Kasumi-1 (cell line): ENCODE data around the gene SLC9A5.

Experiments used
- DNase-seq, 2 experiments: peaks; one replicate each; lab custom pipeline; 2025; lab: John Stamatoyannopoulos, UW

The SLC9A5 gene

DNA sequence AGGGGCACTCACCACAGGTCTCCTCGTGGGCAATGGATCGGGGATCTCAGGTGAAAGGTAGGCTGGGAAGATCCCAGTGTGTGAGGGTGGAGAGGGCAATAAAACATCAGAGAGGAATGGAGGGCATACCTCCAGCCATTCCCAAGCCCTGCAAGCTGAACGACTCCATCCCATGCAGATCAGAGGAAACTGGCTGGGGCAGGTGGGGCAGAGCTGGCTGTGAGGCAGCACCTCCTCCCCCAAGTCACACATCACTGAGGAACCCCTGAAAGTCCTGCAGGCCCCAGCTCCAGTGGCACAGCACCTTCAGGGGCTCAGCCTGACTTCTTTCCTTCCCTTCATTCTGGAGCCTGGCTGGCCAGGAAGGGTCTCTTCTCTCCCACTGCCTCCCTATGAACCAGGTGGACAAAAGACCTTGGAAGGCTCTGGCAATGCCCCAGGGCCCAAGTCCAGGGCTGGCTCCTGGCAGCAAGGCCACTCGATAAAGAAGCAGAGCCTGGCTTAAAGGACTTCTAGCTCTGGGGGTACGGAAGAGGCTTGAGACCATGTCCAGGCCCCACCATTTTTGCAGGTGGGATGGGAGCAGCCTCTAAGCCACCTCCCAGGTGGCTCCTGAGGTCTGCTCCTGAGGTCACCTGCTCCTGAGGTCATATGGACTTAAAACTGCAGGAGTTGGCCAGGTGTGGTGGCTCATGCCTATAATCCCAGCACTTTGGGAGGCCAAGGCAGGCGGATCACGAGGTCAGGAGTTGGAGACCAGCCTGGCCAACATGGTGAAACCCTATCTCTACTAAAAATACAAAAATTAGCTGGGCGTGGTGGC, 35.4 kb upstream of the SLC9A5 start:
- no peak for DNase-seq

DNA sequence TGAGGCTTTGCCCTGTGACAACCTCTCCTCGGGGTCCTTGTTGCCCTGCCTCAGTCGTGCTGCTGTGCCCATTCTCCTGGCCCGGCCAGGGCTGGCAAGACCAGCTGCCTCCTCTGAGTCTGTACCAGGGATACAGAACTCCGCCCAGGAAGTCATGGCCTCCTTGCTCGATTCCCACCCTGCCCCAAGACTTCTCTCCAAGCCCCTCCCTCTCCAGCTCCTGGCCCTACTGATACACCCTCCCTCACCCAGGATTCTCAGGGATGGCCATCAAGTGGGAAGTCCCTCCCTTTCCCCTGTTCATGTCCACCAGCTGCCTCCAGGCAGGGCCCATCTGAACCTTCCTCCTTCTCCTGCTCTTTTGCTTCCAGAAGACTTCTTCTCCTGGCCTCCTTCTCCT, 33.1 kb upstream of the SLC9A5 start:
- DNase-seq, result no peak

DNA sequence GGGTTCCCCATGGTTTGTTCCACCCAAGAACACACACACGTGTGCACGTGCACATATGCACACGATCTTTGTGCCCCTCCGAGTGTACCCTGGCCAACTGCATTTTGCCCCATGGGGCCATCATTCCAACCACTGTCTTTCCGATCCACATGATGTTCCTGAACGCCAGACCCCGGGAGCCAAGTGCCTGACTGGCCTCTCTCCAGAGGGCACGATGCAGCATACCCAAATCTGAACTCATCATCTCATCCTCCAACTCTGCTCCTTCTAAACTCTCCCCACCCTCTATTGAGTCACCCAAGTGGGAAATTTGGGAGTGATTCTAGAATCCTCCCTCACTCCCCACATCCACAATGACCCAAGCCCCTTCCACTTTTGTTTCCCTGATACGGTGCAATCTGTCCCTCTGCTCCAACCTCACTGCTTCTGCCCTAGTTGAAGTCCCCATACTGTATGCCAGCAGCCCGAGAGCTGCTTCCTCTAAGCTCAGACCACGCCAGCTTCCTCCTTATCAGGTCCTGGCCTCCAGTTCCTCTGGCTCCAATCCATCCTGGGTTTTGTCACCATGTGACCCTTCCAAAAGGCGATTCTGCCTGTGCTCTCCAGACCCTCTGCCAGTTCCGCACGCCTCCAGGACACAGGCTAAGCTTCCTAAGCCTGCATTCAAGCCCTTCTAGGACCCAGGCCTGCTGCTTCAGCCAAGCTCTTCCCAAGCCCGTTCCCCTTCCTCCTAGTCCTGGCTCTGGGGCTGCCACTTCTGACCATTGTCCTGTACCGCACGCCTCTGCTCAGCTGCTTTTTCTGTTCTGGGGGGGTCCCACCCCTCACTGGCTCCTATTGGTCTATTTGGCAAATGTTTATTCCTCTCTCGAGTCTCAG, 31.9 kb upstream of the SLC9A5 start:
- peak; percentile 86 to 89 for DNase-seq

DNA sequence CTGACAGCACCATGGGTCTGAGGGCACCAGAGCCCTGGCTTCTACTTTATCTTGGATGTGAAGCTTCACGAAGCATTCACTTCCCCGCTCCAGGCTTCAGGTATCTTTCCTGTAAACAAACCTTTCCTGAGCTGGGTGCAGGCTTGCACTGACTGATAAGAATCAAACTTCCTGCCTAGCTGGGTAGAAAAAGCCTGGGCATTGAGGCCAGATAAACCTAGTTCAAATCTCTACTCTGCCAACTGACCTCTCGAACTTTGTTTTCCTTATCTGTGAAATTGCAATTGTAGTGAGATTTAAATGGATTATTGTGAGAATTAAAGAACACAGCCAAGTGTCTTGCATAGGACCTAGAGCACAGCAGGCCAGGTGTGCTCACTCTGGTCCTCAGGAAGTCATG, 24.8 kb upstream of the SLC9A5 start:
- no peak for DNase-seq

DNA sequence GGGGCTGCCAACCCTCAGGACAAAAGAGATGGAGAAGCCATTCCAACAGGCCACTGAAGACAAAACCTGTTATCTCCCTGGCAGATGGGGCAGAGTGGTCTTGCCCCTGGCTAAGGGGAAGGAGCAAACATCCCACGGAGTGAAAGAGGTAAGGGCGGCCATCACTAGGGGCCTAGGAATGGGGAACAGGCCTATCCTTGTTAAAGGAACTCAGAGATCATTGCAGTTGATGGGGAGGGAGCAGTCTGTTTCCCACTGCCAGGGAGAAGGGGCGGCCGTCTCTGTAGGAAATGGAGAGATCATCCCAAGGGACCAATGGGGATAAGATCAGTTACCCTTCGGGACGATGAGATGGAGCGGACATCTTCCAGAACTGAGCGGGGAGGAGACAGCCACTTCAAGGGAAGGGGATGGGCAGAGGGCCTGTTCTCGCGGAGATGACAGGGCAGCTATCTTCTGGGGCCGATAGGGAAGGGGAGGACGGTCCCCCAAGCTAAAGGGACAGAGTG, 22.4 kb upstream of the SLC9A5 start:
- DNase-seq, result no peak

DNA sequence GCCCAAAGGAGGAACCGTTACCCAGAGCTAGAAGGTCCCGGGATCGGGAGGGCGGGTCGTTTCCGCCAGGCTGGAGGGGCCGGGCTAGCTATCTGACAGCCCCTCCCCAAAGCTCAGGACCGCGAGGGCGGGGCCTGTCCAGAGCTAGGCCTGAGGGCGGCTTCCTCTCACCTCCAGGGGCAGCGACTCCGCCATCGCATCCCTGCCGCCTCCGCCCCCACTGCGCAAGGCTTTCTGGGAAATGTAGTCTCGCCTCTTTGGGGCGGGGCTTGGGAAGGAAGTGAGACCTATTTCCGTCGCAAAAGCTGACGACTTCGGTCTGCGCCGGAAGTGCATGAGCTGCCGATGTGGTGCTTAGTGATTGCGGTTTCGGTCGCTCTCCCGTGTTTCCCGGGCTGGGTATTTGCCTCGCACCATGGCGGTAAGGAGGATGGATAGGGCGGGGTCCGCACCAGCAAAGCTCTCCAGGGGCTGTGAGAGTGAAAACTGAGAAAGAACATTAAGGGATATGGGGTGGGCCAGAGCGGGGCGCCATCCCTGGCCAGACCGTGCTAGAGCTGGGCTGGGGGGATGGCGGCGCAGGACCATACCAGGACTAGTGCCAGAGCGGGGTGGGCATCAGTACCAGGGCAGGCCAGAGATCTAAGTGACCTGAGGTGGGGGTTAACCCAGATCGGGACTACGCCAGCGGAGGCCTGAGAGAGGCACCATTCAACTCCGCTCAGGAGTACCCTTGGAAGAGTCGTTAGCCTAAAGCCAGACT, 21.8 kb upstream of the SLC9A5 start, which contains the start of gene TMEM208:
TMEM208 (plus strand) TSS at position 327 of the 763 bp plus-strand sequence; CDS start at position 416, 89 bp downstream.
- DNase-seq, result peak; percentile 94 to 96

DNA sequence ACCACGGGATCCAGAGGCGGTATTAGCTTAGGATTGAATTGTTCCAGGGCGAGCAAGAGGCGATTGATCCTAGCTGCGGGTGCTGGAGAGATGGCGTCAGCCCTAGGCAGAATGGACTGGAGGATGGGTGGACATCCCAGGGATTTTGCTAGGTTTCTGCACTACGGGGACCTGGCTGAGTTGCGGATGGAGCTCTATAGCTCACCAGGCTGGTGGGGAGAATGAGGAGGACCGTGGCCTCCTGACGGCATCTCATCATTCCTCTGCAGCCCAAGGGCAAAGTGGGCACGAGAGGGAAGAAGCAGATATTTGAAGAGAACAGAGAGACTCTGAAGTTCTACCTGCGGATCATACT, 21.2 kb upstream of the SLC9A5 start:
- DNase-seq, result no peak

DNA sequence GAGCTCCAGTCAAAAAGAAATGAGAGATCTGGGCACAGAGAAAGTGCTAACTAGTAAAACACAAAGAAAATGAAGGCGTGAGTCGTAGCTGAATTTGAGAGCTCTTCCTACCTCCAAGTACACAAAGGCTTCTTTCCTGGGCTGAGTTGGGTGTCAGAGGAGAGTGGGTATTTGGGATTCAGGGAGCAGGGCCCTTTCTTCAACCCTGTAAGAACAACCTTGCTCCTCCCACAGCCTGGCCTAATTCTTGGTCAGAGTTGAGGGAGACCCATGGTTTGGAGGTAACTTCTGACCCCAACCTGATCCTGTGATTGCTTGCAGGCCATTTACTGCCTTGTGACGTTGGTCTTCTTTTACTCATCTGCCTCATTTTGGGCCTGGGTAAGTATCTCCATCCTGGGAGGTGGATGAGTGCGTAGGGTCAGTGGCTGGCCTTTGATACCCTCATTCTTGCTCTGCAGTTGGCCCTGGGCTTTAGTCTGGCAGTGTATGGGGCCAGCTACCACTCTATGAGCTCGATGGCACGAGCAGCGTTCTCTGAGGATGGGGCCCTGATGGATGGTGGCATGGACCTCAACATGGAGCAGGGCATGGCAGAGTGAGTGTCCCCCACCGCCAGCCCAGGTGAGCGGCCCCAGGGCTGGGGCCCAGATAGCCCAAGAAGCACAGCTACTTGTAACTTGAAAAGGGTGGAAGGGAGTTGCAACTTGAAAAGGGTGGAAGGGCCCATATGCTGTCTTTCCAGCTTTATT, 20.6 kb upstream of the SLC9A5 start:
- no peak for DNase-seq

DNA sequence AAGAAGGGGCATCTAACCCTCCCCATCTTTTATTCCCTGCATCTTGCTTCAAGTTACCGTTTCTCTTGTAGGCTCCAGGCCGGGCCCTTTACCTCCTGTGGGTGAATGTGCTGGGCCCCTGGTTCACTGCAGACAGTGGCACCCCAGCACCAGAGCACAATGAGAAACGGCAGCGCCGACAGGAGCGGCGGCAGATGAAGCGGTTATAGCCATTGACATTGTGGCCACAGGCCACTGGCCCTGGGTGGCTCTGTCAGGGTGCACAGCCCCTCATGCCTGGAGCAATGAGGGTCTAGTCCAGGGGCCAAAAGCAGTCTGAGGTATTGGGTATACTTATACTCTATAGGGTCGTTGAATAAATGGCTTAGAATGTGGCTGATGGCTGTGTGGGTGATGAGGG, 19.9 kb upstream of the SLC9A5 start:
- no peak for DNase-seq

DNA sequence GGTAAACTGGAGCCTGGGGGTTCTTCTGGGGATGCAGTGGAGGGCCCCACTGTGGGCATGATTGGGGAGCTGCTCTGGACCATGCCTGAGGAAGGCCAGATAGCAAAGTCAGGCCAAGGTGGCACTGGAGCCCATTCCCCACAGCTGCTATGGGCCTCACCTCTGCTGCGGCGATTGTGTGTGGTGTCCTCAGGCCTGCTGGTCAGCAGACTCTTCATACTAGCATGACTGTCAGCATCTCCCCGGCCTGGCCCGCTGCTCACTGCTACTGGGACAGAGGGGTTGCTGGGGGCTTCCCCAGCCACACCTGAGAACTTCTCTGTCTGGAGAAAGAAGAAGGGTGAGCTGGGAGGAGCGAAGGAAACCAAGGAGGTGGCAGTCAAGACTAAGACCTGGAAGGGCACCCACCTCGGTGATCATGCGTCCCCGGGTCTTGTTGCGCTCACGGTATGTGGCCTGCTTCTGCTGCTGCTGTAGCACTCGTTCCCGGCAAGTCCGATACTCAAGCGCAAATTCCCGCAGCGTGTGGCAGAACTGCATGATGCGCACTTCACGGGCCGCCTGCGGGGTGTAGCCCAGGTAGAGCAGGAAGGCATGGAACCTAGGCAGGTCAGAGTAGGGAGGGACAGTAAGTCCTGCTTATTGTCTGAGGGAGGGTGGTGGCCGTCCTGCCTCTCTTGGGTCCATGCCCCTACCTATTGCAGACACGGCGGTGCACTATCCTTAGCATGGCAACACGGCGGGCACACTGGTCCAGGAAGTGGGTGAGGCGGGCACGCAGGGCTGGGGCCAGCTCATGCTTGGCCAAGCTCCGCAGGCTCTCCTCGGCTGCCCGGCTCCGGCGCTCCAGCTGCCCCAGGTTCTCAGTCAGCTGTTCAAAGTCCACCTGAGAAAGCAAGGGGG, 18.6 kb upstream of the SLC9A5 start:
- DNase-seq, result no peak

DNA sequence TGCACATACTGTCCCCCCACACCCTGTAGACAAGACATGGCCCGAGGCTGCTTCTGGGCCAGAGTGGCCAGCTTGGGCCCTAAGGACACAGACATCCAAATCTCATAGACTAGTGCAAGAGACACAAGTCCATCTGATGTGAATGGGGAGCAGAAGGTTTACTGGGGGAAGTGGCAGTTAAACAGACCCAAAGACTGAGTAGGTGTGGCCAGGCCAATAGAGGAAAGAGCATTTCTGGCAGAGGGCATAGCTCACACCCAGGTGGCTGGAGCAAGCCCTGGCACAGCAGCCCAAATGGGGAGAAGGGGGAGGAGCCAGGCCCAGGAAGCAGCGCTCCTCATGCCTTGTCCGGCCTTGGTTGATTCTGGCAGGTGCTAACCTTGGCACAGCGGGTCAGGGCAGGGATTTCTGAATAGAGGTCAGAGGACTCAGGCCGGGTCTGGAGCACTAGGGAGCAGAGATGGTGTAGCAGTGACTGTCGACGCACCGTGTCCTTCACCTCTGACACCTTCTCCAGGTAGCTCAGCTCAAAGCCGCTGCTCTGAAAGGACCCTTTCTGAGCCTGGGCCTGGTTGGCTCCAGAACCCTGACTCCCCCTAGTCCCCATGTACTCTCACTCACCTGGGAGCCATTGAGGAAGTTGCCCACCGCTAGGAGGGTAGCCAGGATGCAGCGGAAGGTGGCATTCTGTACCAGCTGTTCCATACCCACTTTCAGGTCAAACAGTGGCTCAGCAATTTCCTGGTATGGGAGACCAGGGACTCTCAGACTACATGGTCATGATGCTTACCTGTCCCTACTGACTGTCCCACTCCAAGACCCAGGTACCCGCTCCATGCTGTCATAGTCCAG, 17.7 kb upstream of the SLC9A5 start:
- DNase-seq, result no peak

DNA sequence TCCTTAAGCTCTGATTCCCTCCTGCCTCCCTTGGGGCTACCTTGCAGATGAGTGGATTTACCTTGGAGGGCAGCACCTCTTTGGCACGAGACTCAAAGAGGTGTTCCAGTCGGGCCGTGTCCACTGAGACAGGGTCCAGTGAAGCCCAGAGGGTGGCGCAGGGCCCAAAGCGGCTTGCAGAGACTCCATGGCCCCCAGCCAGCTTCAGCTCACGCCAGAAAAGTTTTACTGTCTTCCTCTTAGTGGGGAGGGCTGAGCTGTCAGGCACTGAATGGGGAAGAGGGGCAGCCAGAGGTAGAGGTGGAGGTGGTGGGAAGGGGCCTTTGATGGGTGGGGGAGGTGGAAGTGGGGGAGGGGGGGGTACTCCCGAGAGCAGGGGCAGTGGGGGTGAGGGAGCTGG, 15.2 kb upstream of the SLC9A5 start:
- DNase-seq, result no peak

DNA sequence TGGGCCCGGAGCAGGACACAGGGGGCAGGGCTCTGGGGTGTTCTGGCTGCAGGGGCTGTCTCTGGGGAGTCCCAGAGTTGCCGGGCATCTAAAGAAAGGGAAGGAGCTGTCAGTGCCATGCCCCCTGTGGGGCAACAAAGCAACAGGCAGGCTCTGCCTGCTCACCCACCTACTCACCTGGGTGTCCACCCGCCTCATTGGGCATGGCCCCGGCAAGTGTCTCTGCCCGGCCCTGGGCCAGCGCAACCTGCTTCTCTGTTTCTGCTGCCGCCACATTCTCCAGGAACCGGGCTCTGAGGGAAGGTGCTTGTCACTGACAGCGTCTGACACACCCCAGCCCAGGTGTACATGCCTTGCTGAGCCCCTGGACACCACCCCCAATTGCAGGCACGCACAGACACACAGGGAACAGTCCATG, 14.6 kb upstream of the SLC9A5 start:
- no peak for DNase-seq

DNA sequence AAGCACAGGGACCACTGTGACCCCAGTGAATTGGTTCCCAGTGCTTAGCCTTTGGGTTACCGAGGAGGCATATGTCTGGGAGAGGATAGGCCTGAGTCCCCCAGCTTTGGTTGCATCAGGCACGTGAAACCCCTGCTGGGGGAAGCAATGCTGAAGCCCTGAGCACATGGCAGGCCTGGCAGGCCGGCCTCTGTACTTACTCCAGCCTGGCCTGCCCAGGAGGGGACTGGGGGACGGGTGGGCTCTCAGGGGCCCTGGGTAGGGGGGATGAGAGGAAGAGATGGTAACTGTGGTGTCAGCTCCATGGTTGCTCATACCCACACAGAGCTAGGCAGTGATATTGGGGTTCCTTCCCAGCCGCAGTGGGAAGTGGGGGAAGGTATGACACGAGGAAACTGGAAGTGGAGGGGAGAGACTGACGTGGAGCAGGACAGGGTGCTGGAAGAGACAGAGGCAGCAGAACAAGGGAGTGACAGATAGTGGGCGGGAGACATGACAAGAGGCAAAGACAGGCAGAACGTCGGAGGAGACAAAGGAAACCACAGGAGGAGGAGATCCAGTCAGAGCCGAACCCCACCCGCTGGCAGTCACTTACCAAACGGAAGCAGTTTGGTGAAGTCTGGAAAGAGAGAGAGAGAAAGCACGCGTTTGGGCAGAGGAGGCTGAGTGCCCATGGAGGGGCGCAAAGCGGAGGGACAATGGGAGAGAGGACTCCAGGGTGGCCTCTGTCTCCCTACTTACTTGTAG, 12.8 kb upstream of the SLC9A5 start:
- DNase-seq, result no peak

DNA sequence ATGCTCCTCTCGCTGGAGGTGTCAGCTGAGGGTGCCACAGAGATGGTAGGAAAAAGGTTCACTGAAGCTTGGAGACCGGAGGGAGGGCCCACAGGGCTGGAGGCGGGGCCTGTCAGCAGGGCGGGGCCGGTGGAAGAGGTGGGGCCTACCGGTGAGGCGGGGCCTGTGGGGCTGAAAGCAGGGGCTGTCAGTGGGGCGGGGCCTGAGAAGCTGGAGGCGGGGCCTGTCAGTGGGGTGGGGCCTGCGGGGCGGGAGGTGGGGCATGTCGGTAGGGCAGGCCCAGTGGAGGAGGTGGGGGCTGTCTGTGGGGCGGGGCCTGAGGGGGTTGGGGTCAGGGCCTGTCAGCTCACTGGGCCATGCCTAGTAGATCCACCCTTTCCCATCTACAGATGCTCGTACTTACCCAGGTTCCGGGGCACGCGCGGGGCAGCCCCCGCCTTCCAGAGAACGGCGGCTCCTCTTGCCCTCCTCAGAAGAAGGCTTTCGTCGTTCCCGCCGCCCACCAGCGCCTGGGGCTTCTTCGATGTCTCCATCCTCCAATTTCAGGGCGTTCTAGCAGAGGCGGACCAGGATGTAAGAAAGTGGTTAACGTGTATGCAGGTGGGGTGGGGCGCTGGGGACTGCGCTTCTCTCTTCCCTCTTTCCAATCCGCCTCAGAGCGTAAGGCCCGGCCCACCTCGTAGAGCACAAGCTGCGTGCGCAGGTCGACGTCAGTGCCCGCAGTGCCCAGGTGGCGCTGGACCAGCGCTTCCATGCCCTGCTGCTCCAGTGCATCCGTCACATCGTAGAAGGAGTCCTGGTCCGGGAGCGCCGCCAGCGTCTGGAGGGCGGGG, 12.0 kb upstream of the SLC9A5 start:
- DNase-seq, result peak; percentile 31 to 41

DNA sequence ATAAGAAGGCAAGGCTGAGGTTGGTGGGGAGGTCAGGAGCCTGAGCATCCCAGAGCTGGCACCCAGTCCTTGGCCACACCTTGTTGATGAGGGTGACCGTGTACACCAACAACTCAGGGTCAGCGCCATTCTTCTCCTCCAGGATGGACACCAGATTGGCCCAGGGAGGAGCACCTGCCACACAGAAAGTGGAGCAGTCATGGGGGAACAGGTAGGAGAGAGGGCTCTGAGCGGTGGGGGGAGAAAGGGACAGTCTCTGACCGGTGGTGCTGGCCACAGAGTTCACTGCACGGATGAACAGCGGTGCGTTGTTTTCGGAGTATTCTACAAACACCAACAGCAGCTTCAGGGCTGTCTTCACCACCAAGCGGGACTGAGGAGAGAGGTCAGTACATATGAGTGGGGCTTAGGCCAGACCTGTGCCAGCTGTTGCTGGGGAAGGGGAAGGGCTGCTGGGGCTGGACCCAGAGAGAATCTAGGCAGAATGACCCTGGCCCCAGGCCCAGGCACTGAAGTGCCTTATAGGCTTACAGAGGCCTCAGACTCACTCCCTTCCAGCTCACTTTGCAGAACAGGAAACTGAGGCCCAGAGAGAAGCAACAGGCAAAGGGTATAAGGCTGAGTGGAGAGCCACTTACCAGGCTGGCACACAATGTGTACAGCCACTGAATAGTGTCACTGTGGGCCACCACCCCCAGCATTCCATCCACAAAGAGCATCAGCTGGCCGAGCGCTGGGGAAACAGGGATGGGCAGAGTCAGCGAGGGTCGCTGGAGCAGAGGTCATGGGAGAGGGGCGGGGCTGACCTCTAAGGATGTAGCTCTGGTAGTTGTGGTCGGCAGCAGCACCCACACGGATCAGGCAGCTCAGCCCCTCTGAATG, 11.1 kb upstream of the SLC9A5 start:
- no peak for DNase-seq

DNA sequence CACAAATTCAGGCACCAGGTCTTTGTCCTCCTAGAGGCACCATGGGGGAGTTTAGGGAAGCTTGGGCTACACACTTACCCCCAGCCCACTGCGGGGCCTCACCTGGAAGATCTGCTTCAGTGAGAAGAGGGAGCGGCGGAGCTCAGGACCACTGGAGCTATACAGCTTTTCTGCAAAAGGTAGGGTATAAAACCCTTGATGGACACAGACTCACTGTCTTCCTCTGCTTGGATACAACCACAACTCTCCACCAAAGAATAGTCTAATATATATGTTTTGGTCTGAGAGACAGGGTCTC, 10.6 kb upstream of the SLC9A5 start:
- DNase-seq, result no peak
